GM19438 (cell line): ENCODE data around the gene PGGHG.
A peak's percentile ranks its signal among the peaks of the same experiment; 100 is the strongest.

Source experiments
- ATAC-seq: cut with Tn5 transposase; IDR thresholded peaks from one replicate; pipeline ENCODE4 v1.9.1; 2021; ENCODE audit warnings: low read depth; ENCODE audit not compliant: unreplicated experiment

The PGGHG gene

GRCh38 chr11:288478-289397, at the start of gene PGGHG:
Gene PGGHG, plus strand, starts transcription at chr11:289126. Its CDS starts 691 bp downstream, at chr11:289817.
- ATAC-seq = peak; percentile 55

GRCh38 chr11:240315-240714, 48.6 kb upstream of the PGGHG start:
- no peak for ATAC-seq

DNA sequence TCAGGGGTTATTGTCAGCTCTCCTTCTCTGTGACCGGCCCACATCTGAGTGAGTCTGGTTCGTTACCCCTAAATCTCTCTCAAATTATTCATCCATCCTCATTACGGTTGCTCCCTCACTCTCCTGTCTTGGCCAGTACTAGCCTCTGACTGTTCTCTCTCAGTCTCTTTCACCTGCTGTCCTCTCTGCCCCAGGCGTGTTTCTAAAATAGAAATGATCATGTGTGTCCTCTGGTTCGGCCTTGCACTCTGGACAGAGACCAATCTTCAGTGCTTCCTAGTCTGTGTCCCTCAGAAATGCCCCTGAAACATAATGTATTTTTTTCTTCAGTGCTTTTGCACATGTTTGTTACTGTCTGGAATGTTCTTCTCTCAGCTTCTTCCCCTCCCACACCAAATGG, 47.3 kb upstream of the PGGHG start:
- ATAC-seq = no peak

GRCh38 chr11:244376-244775, 44.5 kb upstream of the PGGHG start:
- no peak for ATAC-seq

GRCh38 chr11:249062-249461, 39.9 kb upstream of the PGGHG start:
- no peak for ATAC-seq

DNA sequence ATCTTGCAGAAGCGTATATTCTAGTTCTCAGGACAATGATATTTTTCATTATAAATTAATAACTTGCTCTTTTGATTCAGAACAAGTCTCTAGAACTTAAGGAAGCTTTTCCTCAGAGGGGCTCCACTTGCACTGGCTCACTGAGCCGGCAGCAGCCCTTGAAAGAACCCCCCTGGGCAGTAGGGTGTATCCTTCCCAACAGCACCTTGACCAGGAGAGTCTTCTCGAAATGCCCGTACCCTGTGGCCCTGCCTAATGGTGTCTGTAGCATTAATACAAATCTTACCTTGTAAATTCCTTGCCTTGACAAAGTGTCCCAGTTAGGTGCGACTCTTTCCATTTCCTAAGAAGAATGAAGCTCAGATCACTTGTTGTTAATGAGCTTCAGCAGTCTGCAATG, 38.7 kb upstream of the PGGHG start:
- ATAC-seq = no peak

- no peak for ATAC-seq
These were observed 38.1 kb upstream of the PGGHG start for GRCh38 chr11:250740-251299.

DNA sequence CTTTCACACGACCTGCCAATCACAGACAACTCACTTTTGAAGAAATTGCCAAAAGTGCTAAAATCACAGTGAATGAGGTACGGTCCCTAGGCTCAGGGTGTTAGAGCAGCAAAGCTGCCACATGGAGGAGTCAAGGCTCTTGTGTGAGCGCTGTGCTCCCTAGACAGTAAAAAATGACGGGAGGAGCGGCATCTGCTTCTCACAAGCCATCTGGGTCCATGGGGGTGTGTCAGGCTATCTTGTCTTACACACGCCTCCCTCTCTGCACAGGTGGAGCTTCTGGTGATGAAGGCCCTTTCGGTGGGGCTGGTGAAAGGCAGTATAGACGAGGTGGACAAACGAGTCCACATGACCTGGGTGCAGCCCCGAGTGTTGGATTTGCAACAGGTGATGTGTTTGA, 37.4 kb upstream of the PGGHG start:
- no peak for ATAC-seq

DNA sequence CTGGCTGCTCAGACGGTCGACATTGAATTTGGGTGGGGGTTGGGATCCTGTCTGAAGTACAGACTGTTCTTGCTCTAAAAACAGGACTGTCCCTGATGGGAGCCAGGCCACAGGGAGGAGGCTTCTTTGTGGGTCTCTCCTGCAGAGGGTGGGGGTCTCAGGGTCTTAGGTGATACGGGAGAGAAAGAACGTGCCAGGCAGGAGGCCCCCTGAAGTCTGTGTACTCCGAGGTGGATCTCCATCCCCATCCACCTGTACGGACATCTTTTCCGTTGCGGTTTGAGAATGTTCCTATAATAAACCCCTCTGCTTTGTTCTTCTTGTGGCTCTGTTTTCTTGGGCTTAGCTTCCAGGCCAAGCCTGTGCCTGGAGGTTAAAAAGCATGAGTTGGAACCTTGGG, 36.3 kb upstream of the PGGHG start:
- no peak for ATAC-seq

DNA sequence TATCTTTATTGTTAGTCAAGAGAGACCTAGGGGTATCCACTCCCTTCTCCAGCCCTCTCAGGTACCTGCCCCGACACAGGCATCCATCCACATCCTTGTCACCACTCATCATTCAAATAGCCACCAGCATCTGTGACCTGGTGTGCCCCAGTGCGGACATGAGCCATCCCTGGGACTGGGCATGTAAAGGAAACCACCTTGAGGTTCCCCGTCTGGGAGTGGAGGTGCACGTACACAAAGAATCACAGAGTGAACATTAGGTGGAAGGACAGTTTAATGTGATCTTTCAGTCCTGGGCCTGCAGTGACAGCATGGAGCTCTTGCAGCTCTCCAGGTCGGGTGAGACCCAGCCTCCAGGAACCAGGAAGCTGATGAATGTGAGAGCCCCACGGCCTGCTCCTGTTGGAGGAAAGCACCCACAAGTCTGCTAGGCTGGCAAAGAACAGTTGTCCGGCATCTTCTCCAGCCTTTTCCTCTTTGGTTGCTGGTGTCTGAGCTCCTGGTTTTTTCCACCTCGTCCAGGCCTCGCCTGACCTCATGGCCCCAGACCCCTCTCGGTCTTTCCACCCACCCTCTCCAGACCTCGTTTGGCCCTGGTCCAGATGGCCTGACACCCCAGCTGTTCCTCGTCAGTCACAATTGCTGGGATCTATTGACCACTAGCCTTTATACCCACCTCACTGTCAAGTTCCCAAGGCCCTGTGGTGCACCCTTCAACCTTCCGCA, 35.6 kb upstream of the PGGHG start:
- no peak for ATAC-seq

GRCh38 chr11:253886-254270, 35.0 kb upstream of the PGGHG start:
- ATAC-seq = no peak

- no peak for ATAC-seq
These were observed 33.8 kb upstream of the PGGHG start for GRCh38 chr11:255176-255575.

DNA sequence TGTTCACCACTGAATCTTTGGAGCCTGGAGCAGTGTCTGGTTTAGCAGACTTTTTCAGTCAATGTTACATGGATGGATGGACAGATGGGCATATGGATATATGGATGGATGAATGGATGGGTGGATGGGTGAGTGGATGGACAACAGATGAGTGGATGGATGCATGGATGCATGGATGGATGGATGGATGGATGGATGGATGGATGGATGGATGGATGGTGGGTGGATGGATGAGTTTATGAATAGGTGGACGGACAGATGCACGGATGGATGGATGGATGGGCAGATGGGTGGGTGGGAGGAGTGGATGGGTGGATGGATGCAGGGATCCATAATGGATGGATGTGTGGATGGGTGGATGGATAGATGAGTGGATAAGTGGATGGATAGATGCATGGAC, 33.1 kb upstream of the PGGHG start:
- no peak for ATAC-seq

DNA sequence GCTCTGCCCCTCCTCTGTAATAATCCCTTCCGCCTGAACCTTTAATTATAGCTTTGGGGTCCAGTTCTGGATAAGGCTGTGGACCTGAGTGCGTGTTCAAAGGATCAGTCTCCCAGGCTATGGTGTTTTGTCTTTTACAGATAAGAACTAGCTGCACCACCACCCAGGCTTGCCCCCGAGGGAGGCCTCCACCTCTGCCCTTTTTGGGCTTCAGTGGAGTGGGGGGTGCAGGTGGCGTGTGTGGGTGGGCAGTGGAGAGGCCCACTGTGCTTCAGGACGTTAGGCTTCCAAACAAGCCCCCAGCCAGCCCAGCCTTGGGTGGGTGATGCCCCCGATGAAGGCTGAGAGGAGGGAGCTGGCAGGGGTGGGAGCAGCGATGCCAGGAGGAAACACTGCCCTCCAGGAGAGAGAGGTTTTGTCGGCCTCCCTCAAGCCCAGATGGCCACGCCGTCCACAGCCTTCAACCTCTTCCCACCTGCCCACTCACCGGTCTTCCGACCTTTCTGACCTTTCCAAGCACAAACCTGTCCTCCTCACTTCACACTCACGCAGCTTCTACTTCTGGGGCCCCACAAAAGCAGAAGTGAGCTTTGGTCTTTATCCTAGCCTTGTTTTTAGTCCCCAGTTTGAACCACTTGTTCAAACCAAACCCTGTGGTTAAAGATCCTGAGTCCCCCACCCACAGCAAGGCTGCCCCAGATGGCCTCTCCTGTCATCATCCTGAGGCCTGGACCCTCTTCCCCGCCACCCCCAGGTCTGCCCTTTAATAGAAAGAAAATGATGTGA, 31.8 kb upstream of the PGGHG start:
- ATAC-seq = no peak

GRCh38 chr11:257766-258493, 31.0 kb upstream of the PGGHG start:
- no peak for ATAC-seq

GRCh38 chr11:259413-259812, 29.5 kb upstream of the PGGHG start:
- no peak for ATAC-seq

- no peak for ATAC-seq
These were observed 27.3 kb upstream of the PGGHG start for GRCh38 chr11:261624-262023.

DNA sequence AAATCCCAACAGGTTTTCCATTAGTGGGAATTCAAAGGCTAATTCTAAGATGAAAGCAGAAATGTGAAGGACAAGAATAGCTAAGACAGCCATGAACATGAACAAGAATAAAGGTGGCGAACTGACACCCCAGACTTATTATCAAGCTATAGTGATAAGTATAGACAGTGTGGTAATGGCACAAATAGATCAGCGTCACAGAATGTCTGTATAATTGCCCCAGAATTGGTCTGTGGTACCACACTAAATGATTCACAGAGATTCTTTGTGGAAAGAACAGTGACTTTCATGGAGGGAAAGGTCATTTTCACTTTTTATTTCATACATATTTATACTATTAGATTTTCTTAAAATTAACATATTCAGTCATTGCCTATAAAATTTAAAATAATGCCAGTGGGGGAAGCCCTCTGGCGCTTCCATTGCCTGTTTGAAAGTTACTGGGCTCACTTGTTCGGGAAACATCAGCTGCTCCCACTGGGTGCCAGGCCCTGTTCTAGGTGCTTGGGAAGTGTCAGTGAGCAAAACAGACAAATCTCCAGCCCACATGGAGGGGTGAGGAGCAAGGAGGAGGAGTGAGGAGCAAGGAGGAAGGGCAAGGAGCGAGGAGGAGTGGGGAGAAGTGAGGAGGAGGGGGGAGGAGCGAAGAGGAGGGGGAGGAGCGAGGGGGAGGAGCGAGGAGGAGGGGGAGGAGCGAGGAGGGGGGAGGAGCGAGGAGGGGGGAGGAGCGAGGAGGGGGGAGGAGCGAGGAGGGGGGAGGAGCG, 22.1 kb upstream of the PGGHG start:
- no peak for ATAC-seq

GRCh38 chr11:267491-267994, 21.4 kb upstream of the PGGHG start:
- no peak for ATAC-seq
